Activated CD8-positive, alpha-beta memory T cell treated with anti-CD3 and anti-CD28 coated beads for 4 hours (primary cell): ENCODE results near the gene CDK15.

Source experiments
- DNase-seq, 2 donors: peaks; one replicate each; pipeline ENCODE4 v3.0.0-alpha.2; 2020; ENCODE audit warnings: low read depth in 2 of 2

Gene CDK15

GRCh38 chr2:201866643-201867473 is 60.5 kb downstream of the CDK15 start:
- no peak for DNase-seq

GRCh38 chr2:201871471-201871870 is 65.1 kb downstream of the CDK15 start:
- no peak for DNase-seq

- no peak for DNase-seq
These were observed 66.3 kb downstream of the CDK15 start for GRCh38 chr2:201872591-201872990.

GRCh38 chr2:201879996-201880395 is 73.7 kb downstream of the CDK15 start:
- no peak for DNase-seq

GRCh38 chr2:201880579-201880978 is 74.2 kb downstream of the CDK15 start:
- no peak for DNase-seq

GRCh38 chr2:201880993-201881611 is 74.8 kb downstream of the CDK15 start:
- DNase-seq, result no peak

GRCh38 chr2:201881741-201882140 is 75.4 kb downstream of the CDK15 start:
- DNase-seq, result no peak

- no peak for DNase-seq
These were observed 76.2 kb downstream of the CDK15 start for GRCh38 chr2:201882353-201883090.

- no peak for DNase-seq
These were observed 77.5 kb downstream of the CDK15 start for GRCh38 chr2:201883606-201884369.

GRCh38 chr2:201886504-201886903 is 80.2 kb downstream of the CDK15 start:
- DNase-seq, result no peak

GRCh38 chr2:201887773-201888425 is 81.6 kb downstream of the CDK15 start:
- no peak for DNase-seq

- no peak for DNase-seq
These were observed 82.1 kb downstream of the CDK15 start for GRCh38 chr2:201888426-201888800.

- DNase-seq, result no peak
These were observed 84.1 kb downstream of the CDK15 start for GRCh38 chr2:201890453-201890852.

- DNase-seq, result no peak
These were observed 85.3 kb downstream of the CDK15 start for GRCh38 chr2:201891676-201892075.

GRCh38 chr2:201892516-201892915 is 86.2 kb downstream of the CDK15 start:
- DNase-seq, result no peak

GRCh38 chr2:201900362-201900761 is 94.0 kb downstream of the CDK15 start:
- DNase-seq, result no peak

- DNase-seq, result no peak
These were observed 95.4 kb downstream of the CDK15 start for GRCh38 chr2:201901786-201902185.

- DNase-seq, result no peak
These were observed 98.4 kb downstream of the CDK15 start for GRCh38 chr2:201904538-201905420.

- DNase-seq, result no peak
These were observed 100.6 kb downstream of the CDK15 start for GRCh38 chr2:201906777-201907562.

- DNase-seq, result no peak
These were observed 101.2 kb downstream of the CDK15 start for GRCh38 chr2:201907563-201907881.
